ENCODE measurements around the gene TNFSF15.

- TF ChIP-seq, protein P1, sequence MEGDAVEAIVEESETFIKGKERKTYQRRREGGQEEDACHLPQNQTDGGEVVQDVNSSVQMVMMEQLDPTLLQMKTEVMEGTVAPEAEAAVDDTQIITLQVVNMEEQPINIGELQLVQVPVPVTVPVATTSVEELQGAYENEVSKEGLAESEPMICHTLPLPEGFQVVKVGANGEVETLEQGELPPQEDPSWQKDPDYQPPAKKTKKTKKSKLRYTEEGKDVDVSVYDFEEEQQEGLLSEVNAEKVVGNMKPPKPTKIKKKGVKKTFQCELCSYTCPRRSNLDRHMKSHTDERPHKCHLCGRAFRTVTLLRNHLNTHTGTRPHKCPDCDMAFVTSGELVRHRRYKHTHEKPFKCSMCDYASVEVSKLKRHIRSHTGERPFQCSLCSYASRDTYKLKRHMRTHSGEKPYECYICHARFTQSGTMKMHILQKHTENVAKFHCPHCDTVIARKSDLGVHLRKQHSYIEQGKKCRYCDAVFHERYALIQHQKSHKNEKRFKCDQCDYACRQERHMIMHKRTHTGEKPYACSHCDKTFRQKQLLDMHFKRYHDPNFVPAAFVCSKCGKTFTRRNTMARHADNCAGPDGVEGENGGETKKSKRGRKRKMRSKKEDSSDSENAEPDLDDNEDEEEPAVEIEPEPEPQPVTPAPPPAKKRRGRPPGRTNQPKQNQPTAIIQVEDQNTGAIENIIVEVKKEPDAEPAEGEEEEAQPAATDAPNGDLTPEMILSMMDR (conservative IDR thresholded peaks at IDR 0.05): no peak
- TF ChIP-seq EZH2 (IDR thresholded peaks at IDR 0.05; ENCODE audit: low read depth): no peak
Measured at GRCh38 chr9:114775981-114776380, 29.9 kb downstream of the TNFSF15 start.

Measured in PC-9 (cell line).